HFFc6 (cell line): ENCODE results near the gene ALG12. TPM values are rescaled to one million over a fixed set of nuclear protein-coding genes. Genes with fewer than 3 reads are reported as not detected.
A peak's percentile ranks its signal among the peaks of the same experiment; 100 is the strongest.

Source experiments
- DNase-seq: peaks from one replicate; pipeline ENCODE4 v3.0.0-alpha.2; 2018
- H3K27ac Mint-ChIP-seq: 2 replicates; pipeline ENCODE4 v1.8.0; 2020; ENCODE audit warnings: mild to moderate bottlenecking, mixed read lengths
- H3K27me3 Mint-ChIP-seq: 2 replicates; pipeline ENCODE4 v1.8.0; 2021; ENCODE audit warnings: mild to moderate bottlenecking, moderate library complexity, mixed read lengths; ENCODE audit not compliant: insufficient read depth
- H3K36me3 Mint-ChIP-seq: 2 replicates; pipeline ENCODE4 v1.8.0; 2021; ENCODE audit warnings: low read depth, mixed read lengths
- H3K4me1 Mint-ChIP-seq: 2 replicates; pipeline ENCODE4 v1.8.0; 2020; ENCODE audit warnings: low read depth, mixed read lengths
- H3K4me3 Mint-ChIP-seq: 2 replicates; pipeline ENCODE4 v1.8.0; 2020; ENCODE audit warnings: mild to moderate bottlenecking, moderate library complexity, mixed read lengths
- H3K9me3 Mint-ChIP-seq: 2 replicates; pipeline ENCODE4 v1.8.0; 2020; ENCODE audit warnings: mild to moderate bottlenecking, mixed read lengths
- CTCF ChIP-seq: fragments of 200-600 bp; sonication (generic); IDR thresholded peaks from 2 replicates; pipeline ENCODE4 v1.5.0; 2021; ENCODE audit warnings: antibody characterized with exemption, mild to moderate bottlenecking
- total RNA-seq, 6 experiments: library from RNA; stranded (reverse); fragmentation: NEBNext Ultra II Directional; extraction: Animal tissue kit (Norgen Biotek cat#: 25700); gene quantifications; 2 replicates in 1 of 6; 3 replicates in 5 of 6; pipeline ENCODE4 v1.2.3, GENCODE V29; 2021

The ALG12 gene
- total RNA-seq, 6 experiments from 2014 or later = 17.2 to 25.1 (median 20.2) TPM

GRCh38 chr22:49934891-49935557 lies 16.8 kb upstream of the ALG12 start:
- H3K4me1 Mint-ChIP-seq = peaks cover 7% of the 10 kb centered on the region
- no peak for TF ChIP-seq CTCF
- no peaks in the 10 kb centered on the region for H3K36me3 Mint-ChIP-seq
- peaks cover 3% of the 10 kb centered on the region; the same call in 1 of the 2 replicates for H3K27me3 Mint-ChIP-seq
- H3K9me3 Mint-ChIP-seq = no peaks in the 10 kb centered on the region
- H3K27ac Mint-ChIP-seq = no peak overlapping the region
- H3K4me3 Mint-ChIP-seq = no peak overlapping the region
- no peak for DNase-seq

- H3K27me3 Mint-ChIP-seq = peaks cover 1% of the 10 kb centered on the region; the same call in 1 of the 2 replicates
- H3K4me1 Mint-ChIP-seq = peaks cover 7% of the 10 kb centered on the region
- H3K36me3 Mint-ChIP-seq = no peaks in the 10 kb centered on the region
- H3K9me3 Mint-ChIP-seq = no peaks in the 10 kb centered on the region
- no peak for TF ChIP-seq CTCF
- no peak for DNase-seq
- H3K27ac Mint-ChIP-seq = no peak overlapping the region
- H3K4me3 Mint-ChIP-seq = no peak overlapping the region
Observed at GRCh38 chr22:49934160-49934890, 16.1 kb upstream of the ALG12 start.

GRCh38 chr22:49933236-49934159 lies 15.3 kb upstream of the ALG12 start:
- DNase-seq = no peak
- peaks cover 7% of the 10 kb centered on the region for H3K4me1 Mint-ChIP-seq
- H3K36me3 Mint-ChIP-seq = no peaks in the 10 kb centered on the region
- H3K9me3 Mint-ChIP-seq = no peaks in the 10 kb centered on the region
- H3K27ac Mint-ChIP-seq = no peak overlapping the region
- peaks cover 1% of the 10 kb centered on the region; the same call in 1 of the 2 replicates for H3K27me3 Mint-ChIP-seq
- no peak for TF ChIP-seq CTCF
- H3K4me3 Mint-ChIP-seq = no peak overlapping the region

- Mint-ChIP-seq H3K36me3 (no peaks in the 10 kb centered on the region), H3K4me3 (no peak overlapping the region), H3K27ac (no peak overlapping the region), H3K27me3 (peaks cover 1% of the 10 kb centered on the region; the same call in 1 of the 2 replicates), H3K4me1 (peaks cover 7% of the 10 kb centered on the region), H3K9me3 (no peaks in the 10 kb centered on the region)
- DNase-seq = peak; percentile 66
- TF ChIP-seq CTCF = peak; percentile 71
Observed at GRCh38 chr22:49930596-49931412, 12.6 kb upstream of the ALG12 start.
